BE2C (cell line): ENCODE data around the gene NEK4.
"Not testable (repeated sequence)": the region's sequence is repeated elsewhere in the genome, so short reads cannot be mapped to it uniquely, and the experiment has no call there.

Experiments
- DNase-seq: peaks from one replicate; pipeline ENCODE4 v3.0.0-alpha.2; 2020
- H3K27me3 ChIP-seq: fragments of 250-450 bp; sonication (Bioruptor Pico); 2 replicates; pipeline ENCODE4 v1.5.1; 2020; ENCODE audit warnings: mild to moderate bottlenecking
- H3K36me3 ChIP-seq: fragments of 250-450 bp; sonication (Bioruptor Pico); 2 replicates; pipeline ENCODE4 v1.5.1; 2020; ENCODE audit warnings: mild to moderate bottlenecking
- H3K4me1 ChIP-seq: fragments of 250-450 bp; sonication (Bioruptor Pico); 2 replicates; pipeline ENCODE4 v1.5.1; 2020
- H3K4me3 ChIP-seq: 2 replicates; pipeline ENCODE4 v1.5.1; 2011; ENCODE audit warnings: low read depth, low read length
- H3K9me3 ChIP-seq: fragments of 250-450 bp; sonication (Bioruptor Pico); 2 replicates; pipeline ENCODE4 v1.5.1; 2020
- CTCF ChIP-seq: IDR thresholded peaks from 2 replicates; pipeline ENCODE4 v1.5.1; 2012; ENCODE audit warnings: mild to moderate bottlenecking, low read depth, low read length

NEK4 gene

GRCh38 chr3:52777959-52778805, 7.4 kb upstream of the NEK4 start:
- no peak overlapping the region for H3K4me3 ChIP-seq
- TF ChIP-seq CTCF, result no peak
- no peak for DNase-seq
- no peaks in the 10 kb centered on the region for H3K4me1 ChIP-seq
- no peaks in the 10 kb centered on the region for H3K36me3 ChIP-seq
- H3K9me3 ChIP-seq, result no peaks in the 10 kb centered on the region
- no peaks in the 10 kb centered on the region for H3K27me3 ChIP-seq

- no peak for DNase-seq
- H3K9me3 ChIP-seq, result no peaks in the 10 kb centered on the region
- H3K36me3 ChIP-seq, result no peaks in the 10 kb centered on the region
- no peaks in the 10 kb centered on the region for H3K4me1 ChIP-seq
- H3K4me3 ChIP-seq, result no peak within 1 kb of the TSS
- TF ChIP-seq CTCF, result no peak
- no peaks in the 10 kb centered on the region for H3K27me3 ChIP-seq
Observed at GRCh38 chr3:52777127-52777958, 6.6 kb upstream of the NEK4 start, which contains the start of gene ITIH1. Gene ITIH1, plus strand, starts transcription at chr3:52777599. Its CDS starts 17 bp downstream, at chr3:52777616.

GRCh38 chr3:52776486-52776885, 5.7 kb upstream of the NEK4 start:
- H3K9me3 ChIP-seq, H3K4me1 ChIP-seq, H3K27me3 ChIP-seq, H3K4me3 ChIP-seq, H3K36me3 ChIP-seq, DNase-seq: not testable (repeated sequence)

GRCh38 chr3:52775877-52776276, 5.1 kb upstream of the NEK4 start:
- no peak for TF ChIP-seq CTCF
- no peak overlapping the region for H3K4me3 ChIP-seq
- no peaks in the 10 kb centered on the region for H3K27me3 ChIP-seq
- no peak for DNase-seq
- H3K9me3 ChIP-seq, result no peaks in the 10 kb centered on the region
- H3K36me3 ChIP-seq, result no peaks in the 10 kb centered on the region
- H3K4me1 ChIP-seq, result no peaks in the 10 kb centered on the region

- no peak for TF ChIP-seq CTCF
- H3K9me3 ChIP-seq, result no peaks in the 10 kb centered on the region
- H3K4me1 ChIP-seq, result no peaks in the 10 kb centered on the region
- H3K36me3 ChIP-seq, result no peaks in the 10 kb centered on the region
- DNase-seq, result no peak
- no peaks in the 10 kb centered on the region for H3K27me3 ChIP-seq
- no peak overlapping the region for H3K4me3 ChIP-seq
Observed at GRCh38 chr3:52774901-52775864, 4.4 kb upstream of the NEK4 start.

GRCh38 chr3:52774066-52774713, 3.5 kb upstream of the NEK4 start:
- TF ChIP-seq CTCF, result no peak
- Histone ChIP-seq H3K36me3 (no peaks in the 10 kb centered on the region), H3K27me3 (no peaks in the 10 kb centered on the region), H3K4me1 (no peaks in the 10 kb centered on the region), H3K4me3 (no peak overlapping the region), H3K9me3 (no peaks in the 10 kb centered on the region)
- DNase-seq, result no peak
